GM12801 (cell line): ENCODE measurements around the gene PLA2G12B.

Experiments used
- CTCF ChIP-seq: IDR thresholded peaks from one replicate; pipeline ENCODE4 v1.5.1; 2011; ENCODE audit warnings: control low read depth; ENCODE audit not compliant: insufficient read length; ENCODE audit errors: extremely low read depth

Gene PLA2G12B

GRCh38 chr10:72890086-72890485, 64.5 kb downstream of the PLA2G12B start:
- TF ChIP-seq CTCF = no peak

GRCh38 chr10:72889391-72889831, 65.2 kb downstream of the PLA2G12B start:
- TF ChIP-seq CTCF = no peak

- no peak for TF ChIP-seq CTCF
These were observed 66.4 kb downstream of the PLA2G12B start for GRCh38 chr10:72888151-72888638.

GRCh38 chr10:72887043-72887442, 67.6 kb downstream of the PLA2G12B start:
- no peak for TF ChIP-seq CTCF

- TF ChIP-seq CTCF = no peak
These were observed 68.0 kb downstream of the PLA2G12B start for GRCh38 chr10:72886621-72887020.

- no peak for TF ChIP-seq CTCF
These were observed 68.7 kb downstream of the PLA2G12B start for GRCh38 chr10:72885953-72886352.
